Measurements from ENCODE around the gene LONRF2. TPM values are rescaled to one million over a fixed set of nuclear protein-coding genes. Genes with fewer than 3 reads are reported as not detected.

The LONRF2 gene
- total RNA-seq, 1 experiment from 2014 or later: 0.10 TPM

DNA sequence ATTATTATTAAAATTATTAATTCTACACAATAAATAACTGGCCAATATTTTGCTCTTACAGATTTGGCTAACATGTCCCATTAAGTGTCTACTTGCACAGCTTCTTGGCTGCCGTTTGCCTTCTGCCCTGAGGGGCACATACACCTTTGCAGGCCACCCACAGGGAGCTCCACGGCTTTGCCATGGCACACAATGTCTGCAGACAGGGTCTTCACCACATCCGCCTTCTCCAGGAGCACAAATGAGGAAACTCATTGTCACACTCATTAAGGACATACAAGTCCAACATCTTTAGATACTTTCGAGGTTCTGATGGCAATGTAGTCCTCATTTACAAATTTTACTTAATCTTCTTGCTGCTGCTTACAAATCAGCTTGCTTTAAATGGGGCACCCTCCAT lies 45.6 kb downstream of the LONRF2 start:
- DNase-seq (ENCODE audit: low read depth): no peak

DNA sequence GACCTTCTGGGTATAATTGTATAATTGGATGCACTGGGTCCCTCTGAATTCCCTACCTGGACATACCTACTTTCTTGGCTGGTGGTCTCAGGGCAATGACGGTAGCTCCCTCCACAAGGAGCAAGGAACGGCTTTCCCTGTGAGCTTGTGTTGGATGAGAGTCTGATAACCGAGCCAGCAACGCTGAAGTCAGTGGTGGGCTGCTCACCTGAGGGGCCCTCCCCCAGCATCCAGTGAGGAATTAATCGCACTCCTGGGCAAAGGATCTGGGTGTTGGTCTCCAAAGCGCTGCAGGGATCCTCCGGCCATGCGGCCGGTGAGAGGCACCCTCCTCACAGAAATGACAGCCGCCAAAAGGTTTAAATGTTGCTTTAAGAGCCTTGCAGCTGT lies 47.1 kb downstream of the LONRF2 start:
- DNase-seq (ENCODE audit: low read depth): no peak

DNA sequence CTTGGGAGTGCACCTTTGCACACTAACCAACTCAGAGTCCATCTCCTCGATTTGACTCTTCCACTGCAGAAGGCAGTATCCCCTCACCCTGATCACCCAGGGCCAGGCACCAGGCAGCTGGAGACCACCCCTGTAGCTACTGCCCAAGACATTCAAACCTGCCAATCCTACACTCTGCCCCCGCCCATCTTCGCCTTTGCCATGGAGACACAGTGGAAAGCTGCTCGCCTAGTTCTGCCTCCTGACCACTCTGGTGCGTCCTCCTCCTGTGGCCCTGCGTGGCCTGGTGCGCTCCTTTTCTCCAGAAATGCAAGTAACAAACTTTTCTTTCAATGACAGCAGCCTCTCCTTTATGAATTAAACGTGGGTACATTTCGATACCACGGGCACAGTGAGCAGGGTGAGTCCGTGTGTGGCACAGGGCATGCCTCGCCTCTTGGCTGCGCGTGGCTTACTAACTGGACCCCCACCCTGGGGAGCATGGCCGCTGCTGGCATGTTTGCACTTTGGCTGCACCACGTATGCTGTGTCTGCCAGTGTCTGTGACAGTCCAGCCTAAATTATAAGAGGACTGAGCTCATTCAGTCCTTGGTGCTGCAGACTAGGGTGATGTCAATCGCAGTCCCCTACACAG lies 47.6 kb downstream of the LONRF2 start:
- DNase-seq (ENCODE audit: low read depth): no peak

DNA sequence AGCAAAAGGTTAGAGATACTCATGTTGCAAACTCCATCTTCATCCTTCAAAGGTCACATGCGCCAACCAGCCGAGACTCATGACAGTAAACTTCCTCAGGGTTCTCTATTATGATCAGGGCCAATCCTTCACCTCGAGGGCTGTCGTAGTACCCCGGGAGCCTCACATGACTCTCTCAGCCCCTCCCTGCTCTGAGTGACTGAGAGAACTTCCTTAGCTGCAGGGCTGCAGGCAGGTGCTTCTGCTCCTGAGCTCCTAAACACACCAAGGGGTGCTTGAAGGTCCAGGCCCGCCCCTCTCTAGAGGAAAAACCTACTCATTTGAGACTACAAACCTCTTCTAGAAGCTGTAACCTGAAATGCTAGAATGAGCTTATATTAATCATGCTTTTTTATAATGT lies 48.2 kb downstream of the LONRF2 start:
- no peak for DNase-seq (ENCODE audit: low read depth)

DNA sequence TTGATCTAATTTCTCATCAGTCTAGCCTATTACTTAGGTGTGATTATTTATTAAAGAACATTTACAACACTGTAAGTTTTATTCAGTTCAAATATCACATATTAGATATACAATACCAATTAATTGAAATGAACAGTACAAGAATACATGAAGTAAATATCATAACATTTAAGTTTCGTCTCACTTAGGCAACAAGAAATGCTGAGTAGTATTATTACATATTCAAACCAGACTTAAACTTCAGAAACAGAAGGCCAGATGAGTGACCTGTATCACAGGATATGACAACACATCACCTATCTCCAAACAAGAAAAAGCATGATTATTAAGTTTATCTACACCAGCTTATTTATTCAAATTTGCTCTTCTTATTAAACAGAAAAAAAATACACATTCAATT lies 48.9 kb downstream of the LONRF2 start:
- DNase-seq (ENCODE audit: low read depth): no peak

DNA sequence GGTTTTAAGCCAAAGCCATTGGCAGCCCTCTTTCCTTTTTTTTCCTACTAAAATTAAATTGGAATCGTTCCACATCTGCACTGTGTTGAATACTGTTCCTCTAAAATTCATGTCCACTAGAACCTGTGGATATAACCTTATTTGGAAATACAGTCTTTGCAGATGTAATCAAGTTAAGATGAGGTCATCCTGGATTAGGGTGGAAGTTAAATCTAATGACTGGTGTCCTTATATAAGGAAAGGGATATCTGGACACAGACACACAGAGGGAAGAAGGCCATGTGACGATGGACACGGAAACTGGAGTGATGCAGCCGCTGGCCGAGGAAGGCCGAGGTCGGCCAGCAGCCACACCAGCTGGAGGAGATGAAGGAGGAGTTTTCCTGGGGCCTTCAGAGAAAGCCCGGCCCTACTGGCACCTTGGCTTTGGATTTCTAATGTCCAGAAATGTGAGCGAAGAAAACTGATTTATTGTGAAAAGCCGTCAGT lies 49.4 kb downstream of the LONRF2 start:
- no peak for DNase-seq (ENCODE audit: low read depth)

DNA sequence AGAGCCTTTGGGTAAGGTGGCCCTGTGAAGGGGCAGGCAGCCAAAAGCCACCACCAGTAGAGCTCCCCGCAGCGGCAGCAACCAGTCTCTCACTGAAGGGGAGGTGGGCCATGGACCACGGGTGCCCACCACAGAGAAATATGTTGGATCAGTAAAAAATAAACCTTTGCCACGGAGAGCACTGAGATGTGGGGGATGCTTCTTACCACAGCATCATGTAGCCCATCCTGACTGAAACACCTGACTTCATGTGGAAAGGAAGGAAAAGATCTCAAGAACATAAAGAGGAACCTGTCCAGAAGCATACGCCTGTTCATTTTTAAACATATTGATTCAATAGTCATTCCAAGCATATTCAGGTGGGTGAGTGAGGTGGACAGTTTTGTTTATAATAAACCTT lies 51.1 kb downstream of the LONRF2 start:
- DNase-seq (ENCODE audit: low read depth): no peak

DNA sequence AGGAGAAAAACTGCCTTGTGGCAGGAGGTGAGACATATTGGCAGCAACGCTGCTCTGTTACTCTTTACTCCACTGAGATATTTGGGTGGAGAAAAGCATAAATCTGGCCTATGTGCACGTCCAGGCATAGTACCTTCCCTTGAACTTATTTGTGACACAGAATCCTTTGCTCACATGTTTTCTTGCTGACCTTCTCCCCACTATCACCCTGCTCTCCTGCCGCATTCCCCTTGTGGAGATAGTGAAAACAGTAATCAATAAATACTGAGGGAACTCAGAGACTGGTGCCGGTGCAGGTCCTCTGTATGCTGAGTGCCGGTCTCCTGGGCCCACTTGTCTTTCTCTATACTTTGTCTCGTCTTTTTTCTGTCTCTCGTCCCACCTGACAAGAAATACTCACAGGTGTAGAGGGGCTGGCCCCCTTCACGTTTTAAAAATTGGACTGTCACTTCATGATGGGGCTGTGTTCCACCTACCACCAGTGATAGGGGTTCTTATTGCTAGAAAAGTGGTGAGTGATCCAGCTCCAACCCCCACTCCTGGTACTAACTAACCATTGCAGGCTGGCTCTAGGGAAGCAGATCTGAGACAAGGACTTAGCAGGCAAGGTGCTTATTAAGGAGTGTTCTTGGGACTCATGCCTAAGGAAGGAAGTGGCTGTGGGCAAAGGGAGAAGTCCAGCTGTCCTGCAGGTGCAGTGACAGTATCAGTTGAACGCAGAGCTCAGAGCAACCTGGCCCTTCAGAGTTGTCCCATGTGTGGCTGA lies 51.7 kb downstream of the LONRF2 start:
- DNase-seq (ENCODE audit: low read depth): no peak

DNA sequence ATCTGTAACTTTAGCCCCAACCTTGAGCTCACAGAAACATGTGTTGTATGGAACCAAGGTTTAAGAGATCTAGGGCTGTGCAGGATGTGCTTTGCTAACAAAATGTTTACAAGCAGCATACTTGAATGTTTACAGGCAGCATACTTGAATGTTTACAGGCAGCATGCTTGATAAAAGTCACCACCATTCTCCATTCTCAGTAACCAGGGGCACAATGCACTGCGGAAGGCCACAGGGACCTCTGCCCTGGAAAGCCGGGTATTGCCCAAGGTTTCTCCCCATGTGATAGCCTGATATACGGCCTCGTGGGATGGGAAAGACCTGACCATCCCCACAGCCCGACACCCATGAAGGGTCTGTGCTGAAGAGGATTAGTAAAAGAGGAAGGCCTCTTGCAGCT lies 52.4 kb downstream of the LONRF2 start:
- no peak for DNase-seq (ENCODE audit: low read depth)

DNA sequence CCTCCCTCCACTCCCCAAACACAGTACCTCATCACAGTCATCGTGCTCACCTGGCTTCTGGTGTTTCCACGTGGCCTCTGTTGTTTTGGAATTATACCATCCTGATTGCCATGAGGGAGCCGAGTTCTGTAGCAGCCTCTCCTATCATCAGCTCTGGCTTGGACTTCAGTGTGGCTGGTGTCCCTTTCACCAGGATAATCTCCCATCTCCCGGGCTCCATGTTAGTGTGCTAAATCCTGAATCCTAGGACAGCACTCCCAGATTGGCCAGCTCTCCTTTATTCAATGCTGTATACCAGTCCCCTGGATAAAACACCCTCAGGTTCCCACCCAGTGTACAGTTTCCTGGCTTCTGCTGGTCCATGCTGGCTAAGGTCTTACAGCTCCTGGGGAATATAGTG lies 53.3 kb downstream of the LONRF2 start:
- DNase-seq (ENCODE audit: low read depth): no peak

DNA sequence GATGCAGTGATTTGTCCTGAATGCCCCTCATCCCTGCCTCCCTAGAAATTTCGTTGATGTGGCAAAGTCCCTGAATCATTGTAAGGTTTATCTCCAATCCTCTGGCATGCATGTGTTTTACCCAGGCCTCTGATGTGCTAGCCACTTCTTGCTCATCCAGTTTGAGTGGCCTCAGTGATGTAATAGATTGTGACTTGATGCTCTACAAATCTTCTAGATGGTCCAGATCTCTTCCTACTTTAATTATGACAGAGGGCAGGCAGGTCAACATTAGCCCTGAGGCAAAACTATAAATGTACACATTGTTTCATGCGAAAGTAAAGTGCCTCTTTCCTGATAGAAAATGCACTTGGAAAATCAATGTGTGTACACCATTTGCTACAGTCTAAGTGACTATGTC lies 54.5 kb downstream of the LONRF2 start:
- no peak for DNase-seq (ENCODE audit: low read depth)

DNA sequence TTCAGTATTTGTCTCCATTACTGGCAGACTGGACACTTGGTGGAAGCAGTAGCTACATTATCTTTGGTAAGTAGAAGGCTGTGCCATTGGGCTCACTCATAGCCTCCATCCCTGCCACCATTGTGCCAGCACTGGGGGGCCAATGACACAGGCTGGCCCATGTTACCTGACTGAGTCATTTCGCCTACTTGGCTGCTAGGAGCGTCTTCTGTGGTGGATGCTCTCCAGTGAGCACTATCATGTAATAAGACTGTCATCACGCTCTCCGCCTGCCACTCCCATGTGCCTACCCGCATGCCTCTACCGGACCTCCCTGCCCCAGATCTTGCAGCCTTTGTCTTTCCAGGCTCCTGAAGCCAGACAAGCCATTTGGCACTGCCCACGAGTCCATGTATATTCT lies 56.2 kb downstream of the LONRF2 start:
- DNase-seq (ENCODE audit: low read depth): no peak

DNA sequence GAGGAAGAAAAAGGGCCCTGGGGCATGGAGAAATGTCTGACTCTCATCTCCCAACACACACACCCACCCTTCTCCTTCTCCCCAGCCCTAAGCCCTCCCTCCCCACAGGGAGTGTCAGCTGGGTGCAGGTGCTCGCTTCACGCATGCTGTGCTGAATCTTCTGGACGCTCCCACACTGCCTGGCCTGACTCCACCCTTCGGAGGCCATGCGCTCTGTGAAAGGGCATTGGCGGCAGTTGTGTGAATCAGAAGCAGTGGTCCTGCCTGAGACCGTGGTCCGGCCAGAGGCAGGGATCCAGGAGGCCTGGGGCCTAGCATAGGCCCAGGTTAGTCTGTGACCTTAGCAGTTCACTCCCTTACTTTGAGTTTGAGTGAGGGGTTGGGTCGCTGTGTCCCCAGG lies 57.1 kb downstream of the LONRF2 start:
- DNase-seq (ENCODE audit: low read depth): no peak

DNA sequence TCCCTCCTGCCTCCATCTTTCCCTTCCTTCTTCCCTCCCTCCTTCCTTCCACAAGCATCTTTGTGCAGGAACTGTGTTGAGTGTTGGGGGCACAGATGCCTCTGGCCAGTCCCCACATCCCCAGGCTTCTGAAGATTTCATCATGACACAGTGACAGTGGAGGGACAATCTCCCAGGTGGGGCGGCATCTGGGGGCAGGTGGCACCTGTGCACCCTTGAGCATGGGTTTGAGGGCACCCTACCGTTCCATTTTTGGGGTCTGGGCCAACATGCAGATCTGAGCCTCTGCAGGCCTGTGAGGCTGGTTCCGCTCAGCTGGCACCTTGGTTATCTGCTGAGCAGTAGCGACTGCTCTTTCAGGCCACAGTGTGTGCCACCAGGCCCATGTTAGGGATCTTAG lies 57.6 kb downstream of the LONRF2 start:
- no peak for DNase-seq (ENCODE audit: low read depth)

DNA sequence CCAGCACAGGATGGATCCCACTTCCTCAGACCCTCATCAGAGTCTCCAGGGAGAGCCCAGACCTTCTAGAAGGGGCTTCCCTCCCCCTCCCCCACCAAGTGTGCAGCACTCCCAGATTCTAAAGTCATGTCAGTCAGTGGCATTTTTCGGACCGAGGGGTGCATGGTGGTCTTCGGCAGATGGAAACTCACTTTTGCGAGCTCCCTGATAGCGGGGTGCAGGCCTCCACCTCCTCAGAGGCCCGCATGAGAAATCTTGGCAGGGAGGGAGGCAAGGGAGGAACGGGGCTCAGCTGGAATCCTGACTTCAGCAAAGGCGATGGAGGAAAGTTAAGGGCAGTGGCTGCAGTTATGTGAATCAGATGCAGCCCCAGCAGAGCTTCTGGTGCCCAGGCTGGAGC lies 58.2 kb downstream of the LONRF2 start:
- no peak for DNase-seq (ENCODE audit: low read depth)

DNA sequence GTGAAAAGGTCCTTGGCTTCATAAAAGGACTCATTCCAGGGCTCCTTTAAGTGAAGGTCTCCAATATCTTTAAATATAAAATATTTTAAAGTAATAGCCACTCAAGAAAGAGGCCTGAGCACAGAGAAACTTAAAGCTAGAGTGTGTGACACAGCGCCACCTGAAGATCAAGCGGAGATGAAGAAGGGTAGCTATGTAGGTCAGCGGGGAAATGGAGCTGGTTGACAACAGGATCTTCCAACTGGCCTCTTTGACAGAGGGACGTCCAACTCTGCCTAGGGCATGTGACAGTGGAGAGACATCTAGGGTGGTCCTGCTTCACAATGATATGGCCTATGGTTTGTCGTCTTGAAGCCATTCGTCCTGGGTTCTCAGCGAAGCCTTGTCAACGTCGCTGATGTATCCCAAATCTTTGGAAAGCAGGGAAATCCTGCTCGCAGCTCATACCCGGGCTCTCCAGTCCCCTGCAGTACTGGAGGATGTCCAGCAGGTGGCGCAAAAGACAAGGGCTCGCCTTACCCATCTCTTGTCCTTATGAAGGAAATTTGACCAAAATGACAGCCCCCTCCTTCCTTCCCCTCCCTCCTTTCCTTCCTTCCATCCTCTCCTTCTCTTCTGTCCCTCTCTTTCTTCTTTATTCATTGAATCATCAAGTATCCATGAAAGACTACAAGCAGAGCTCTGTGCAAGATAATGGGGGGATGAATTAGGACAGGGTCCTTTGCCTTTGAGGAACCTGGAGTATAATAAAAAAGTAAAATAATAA lies 59.6 kb downstream of the LONRF2 start:
- peak; percentile 50 for DNase-seq (ENCODE audit: low read depth)

DNA sequence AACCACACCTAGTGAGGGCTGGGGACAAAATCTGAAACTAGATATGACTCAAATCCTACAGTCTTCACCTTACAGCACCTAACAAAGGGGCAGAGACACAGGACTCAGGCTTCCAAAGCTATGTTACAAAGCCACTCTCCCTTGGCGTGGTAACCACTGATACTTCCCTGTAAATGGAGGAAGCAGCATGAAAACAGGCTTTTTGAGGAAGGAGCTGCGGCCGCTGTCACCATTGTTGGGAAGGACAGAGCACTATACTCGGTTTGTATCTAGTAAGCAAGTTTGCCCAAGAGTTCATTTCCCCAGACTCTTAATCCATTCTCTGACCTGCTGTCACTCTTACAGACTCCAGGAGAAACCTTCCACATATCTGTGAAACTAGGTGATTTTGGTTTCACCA lies 60.3 kb downstream of the LONRF2 start:
- no peak for DNase-seq (ENCODE audit: low read depth)

DNA sequence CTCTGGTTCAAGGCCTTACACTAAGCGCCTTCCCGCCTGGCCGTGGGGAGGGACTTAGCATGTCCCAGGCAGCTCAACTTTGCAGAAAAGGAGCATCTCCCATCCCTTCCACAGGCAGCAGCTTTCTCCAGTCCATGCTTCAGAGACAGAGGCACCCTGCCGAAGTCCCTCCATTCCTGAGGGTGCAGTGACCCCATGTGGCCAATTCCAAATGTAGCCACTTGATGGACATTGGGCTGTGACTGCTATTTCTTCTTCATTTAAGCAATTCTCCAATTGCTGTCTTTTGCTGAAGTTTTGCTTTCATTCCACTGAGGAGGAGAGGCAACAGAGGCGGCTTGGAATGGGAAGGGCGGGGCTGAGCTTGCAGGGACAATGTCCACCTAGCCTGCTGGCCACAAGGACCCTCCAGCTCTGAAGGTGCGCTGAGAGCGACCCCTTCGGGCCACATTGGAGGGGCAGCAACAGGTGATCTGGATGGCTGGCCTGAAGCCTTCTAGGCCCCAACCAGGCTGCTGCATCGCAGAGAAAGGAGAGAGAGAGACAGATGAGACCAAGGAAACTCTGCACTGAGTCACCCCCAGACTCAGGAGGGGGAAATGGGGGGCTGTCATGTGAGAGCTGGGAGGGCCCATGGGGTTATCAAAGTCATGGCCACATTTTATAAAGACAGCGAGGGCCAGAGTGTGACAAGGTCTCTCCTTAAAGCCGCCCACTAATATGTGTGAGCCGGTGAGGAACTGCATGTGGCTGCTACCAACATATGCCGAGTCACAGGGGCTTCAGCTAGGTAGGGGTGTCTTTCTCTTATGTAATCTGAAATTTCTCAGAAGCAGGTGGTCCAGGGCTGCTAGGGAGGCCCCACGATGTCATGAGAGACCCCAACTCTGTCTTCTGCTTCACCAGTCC lies 61.3 kb downstream of the LONRF2 start:
- DNase-seq (ENCODE audit: low read depth): peak; percentile 74

DNA sequence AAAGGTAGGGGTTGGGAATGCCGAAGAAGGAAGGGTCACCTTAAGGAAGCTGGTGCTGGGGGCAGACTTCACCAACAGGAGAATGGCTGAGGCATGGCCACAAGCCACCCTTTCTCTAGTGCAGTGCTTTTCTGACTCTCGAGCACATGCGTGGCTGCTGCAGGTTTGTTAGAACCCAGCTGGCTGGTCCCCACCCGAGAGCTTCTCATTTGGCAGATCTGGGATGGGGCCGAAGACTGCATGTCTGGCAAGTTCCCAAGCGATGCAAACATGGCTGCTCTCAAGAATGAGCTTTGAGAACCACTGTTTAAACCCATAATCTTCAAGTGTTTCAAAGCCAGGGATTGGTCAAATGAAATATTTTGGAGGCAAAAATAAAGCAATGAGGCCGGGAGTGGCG lies 63.2 kb downstream of the LONRF2 start:
- DNase-seq (ENCODE audit: low read depth): no peak

DNA sequence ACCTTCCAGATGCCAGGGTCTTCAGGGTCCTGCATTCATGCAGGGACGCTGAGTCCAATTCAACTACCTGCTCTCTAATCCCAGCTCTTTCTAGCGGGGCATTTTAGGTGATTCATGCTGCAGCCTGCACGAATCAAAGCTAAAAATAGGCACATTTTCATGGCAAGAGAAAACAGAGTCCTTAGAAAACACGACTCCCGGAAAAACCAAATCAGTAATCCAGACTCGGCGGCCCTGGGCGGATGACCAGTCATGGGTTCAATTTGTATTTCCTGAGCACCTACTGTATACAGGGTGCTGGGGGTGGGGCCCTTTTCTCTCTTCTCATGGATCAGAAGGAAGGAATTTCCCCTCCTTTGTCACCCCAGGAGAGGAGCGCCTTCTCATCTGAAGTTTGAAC lies 64.4 kb downstream of the LONRF2 start:
- peak; percentile 54 for DNase-seq (ENCODE audit: low read depth)

DNA sequence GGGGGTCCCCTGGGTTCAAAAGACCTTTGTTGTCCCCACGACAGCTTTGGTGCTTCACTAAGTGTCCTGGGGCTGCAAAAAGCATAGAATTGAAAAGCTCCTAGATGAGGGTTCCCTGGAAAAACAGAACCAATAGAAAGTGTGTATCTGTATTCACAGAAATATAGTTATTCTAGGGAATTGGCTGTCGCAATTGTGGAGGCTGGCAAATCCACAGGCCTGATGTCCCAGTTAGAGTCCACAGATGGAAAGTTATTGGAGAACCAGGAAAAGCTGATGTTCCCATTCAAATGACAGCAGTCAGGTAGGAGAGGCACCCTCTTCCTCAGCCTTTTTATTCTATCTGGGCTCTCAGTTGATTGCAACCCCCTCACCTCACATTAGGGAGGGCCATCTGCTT lies 65.5 kb downstream of the LONRF2 start:
- no peak for DNase-seq (ENCODE audit: low read depth)

DNA sequence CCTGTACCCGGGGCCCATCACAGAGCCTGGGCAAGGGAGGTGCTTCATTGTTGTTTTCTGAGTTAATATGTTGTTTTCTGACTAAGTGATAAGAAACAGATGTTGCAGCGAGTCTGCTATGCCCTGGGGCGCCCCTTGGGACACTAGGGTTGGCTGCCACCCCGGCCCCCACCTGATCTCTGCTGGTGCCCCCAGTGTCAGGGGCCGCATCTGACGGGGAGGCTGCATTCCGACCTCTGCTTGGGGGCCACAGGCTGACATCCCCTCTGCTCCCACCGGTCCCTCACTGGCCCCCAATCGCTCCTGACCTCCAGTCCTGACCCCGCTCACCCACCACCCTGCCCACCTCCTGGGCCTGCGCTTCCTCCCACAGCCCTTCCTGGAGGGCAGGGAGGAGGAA lies 65.9 kb downstream of the LONRF2 start:
- DNase-seq (ENCODE audit: low read depth): no peak
